HCT116 (cell line): Measurements from ENCODE around the gene SNAPC4. TPM values are rescaled to one million over a fixed set of nuclear protein-coding genes. Genes with fewer than 3 reads are reported as not detected.

ENCODE experiments used
- ATAC-seq: fragments of 200-7000 bp; cut with Tn5 transposase; 2 replicates; pipeline ENCODE4 v1.9.1; 2020; ENCODE audit warnings: mild to moderate bottlenecking, moderate library complexity
- BruUV-seq: library from RNA; stranded (reverse); fragments of 400-500 nt; replicated peaks from 2 replicates; lab custom pipeline; 2021; lab: Mats Ljungman, UMichigan
- CTCF ChIA-PET: fragments of 300-600 bp; sonication (Branson Sonifier 250); formaldehyde crosslinking; loops from one replicate; lab custom pipeline; 2021; ENCODE audit warnings: antibody characterized with exemption; lab: Charles Lee
- POLR2A ChIA-PET: fragments of 300-600, 350-600 bp; sonication (Branson Sonifier 250); formaldehyde crosslinking; loops from one replicate; lab custom pipeline; 2021; ENCODE audit warnings: antibody characterized with exemption; lab: Charles Lee
- RAD21 ChIA-PET, 2 experiments: fragments of 300-600 bp; sonication (Branson Sonifier 250); formaldehyde crosslinking; loops; one replicate each; lab custom pipeline; 2023; ENCODE audit warnings: low total read pairs in 2 of 2; ENCODE audit not compliant: uncharacterized antibody in 2 of 2, unreplicated experiment in 2 of 2, low non-redundant PET in 1 of 2; lab: Charles Lee
- DNase-seq: peaks from one replicate; pipeline ENCODE4 v3.0.0-alpha.2; 2010; ENCODE audit warnings: low read depth, low spot score
- H2AFZ ChIP-seq: fragments of 200-600 bp; shearing (Covaris generic), sonication (generic); 2 replicates; pipeline ENCODE4 v1.6.1; 2017; ENCODE audit warnings: low read depth, mixed run types, mixed read lengths, antibody characterized with exemption, low read length; ENCODE audit not compliant: poor library complexity, severe bottlenecking
- H3K27ac ChIP-seq: 2 replicates; pipeline ENCODE4 v1.5.1; 2012; ENCODE audit warnings: low read depth, low read length
- H3K27me3 ChIP-seq: fragments of 200-600 bp; sonication (generic); 2 replicates; pipeline ENCODE4 v1.6.1; 2016; ENCODE audit warnings: mixed run types, low read length, mixed read lengths; ENCODE audit not compliant: insufficient read depth
- H3K36me3 ChIP-seq, 2 experiments: fragments of 200-500 bp in 1 of 2; fragments of 200-600 bp in 1 of 2; sonication (Bioruptor generic) in 1 of 2; sonication (generic) in 1 of 2; 2 replicates each; pipeline versions ENCODE4 v1.5.1 to v1.6.1; 2014 to 2016; ENCODE audit warnings: low read length in 2 of 2, inconsistent platforms in 1 of 2, mixed read lengths in 1 of 2, mixed run types in 1 of 2; ENCODE audit not compliant: insufficient read depth in 2 of 2, control insufficient read depth in 1 of 2
- H3K4me1 ChIP-seq, 2 experiments: fragments of 200-600 bp in 1 of 2; sonication (generic) in 1 of 2; 2 replicates each; pipeline versions ENCODE4 v1.5.1 to v1.6.1; 2012 to 2017; ENCODE audit warnings: low read length in 2 of 2, inconsistent platforms in 1 of 2, mild to moderate bottlenecking in 1 of 2, mixed read lengths in 1 of 2, mixed run types in 1 of 2, moderate library complexity in 1 of 2; ENCODE audit not compliant: insufficient read depth in 2 of 2, control insufficient read depth in 1 of 2
- H3K4me2 ChIP-seq: fragments of 200-600 bp; sonication (generic); 2 replicates; pipeline ENCODE4 v1.6.1; 2017; ENCODE audit warnings: mixed run types, low read length, mixed read lengths
- H3K4me3 ChIP-seq, 2 experiments: fragments of 200-600 bp in 1 of 2; sonication (generic) in 1 of 2; replicated peaks in 1 of 2; 2 replicates each; pipeline ENCODE4 v1.5.1; 2011 to 2016; ENCODE audit warnings: low read length in 2 of 2, control low read depth in 1 of 2, low read depth in 1 of 2, mild to moderate bottlenecking in 1 of 2, mixed read lengths in 1 of 2, mixed run types in 1 of 2
- H3K79me2 ChIP-seq: fragments of 200-600 bp; sonication (generic); 2 replicates; pipeline ENCODE4 v1.6.1; 2017; ENCODE audit warnings: mild to moderate bottlenecking, mixed run types, low read length, moderate library complexity, mixed read lengths; ENCODE audit not compliant: insufficient read depth
- H3K9ac ChIP-seq: fragments of 200-600 bp; sonication (generic); 2 replicates; pipeline ENCODE4 v1.6.1; 2016; ENCODE audit warnings: low read length, mixed read lengths
- H3K9me2 ChIP-seq: fragments of 200-600 bp; sonication (generic), shearing (Covaris generic); 2 replicates; pipeline ENCODE4 v1.6.1; 2017; ENCODE audit warnings: mixed run types, mild to moderate bottlenecking, moderate library complexity; ENCODE audit not compliant: insufficient read depth
- H3K9me3 ChIP-seq, 2 experiments: fragments of 200-500 bp in 1 of 2; fragments of 200-600 bp in 1 of 2; sonication (Bioruptor generic) in 1 of 2; sonication (generic) in 1 of 2; 2 replicates each; pipeline ENCODE4 v1.6.1; 2014 to 2017; ENCODE audit warnings: low read length in 2 of 2, mixed read lengths in 2 of 2, inconsistent platforms in 1 of 2, low read depth in 1 of 2, mild to moderate bottlenecking in 1 of 2, mixed run types in 1 of 2, moderate library complexity in 1 of 2; ENCODE audit not compliant: control insufficient read depth in 1 of 2, insufficient read depth in 1 of 2
- H4K20me1 ChIP-seq: fragments of 200-600 bp; sonication (generic), shearing (Covaris generic); 2 replicates; pipeline ENCODE4 v1.6.1; 2017; ENCODE audit warnings: mixed run types, mild to moderate bottlenecking, moderate library complexity; ENCODE audit not compliant: insufficient read depth
- CBX3 ChIP-seq: IDR thresholded peaks from 2 replicates; pipeline ENCODE4 v1.6.1; 2012; ENCODE audit warnings: low read depth
- EGR1 ChIP-seq: IDR thresholded peaks from 2 replicates; pipeline ENCODE4 v1.6.1; 2012; ENCODE audit warnings: low read depth
- ELF1 ChIP-seq: IDR thresholded peaks from 2 replicates; pipeline ENCODE4 v1.6.1; 2012; ENCODE audit warnings: low read depth, borderline replicate concordance
- EZH2 ChIP-seq: fragments of 200-600 bp; sonication (generic); IDR thresholded peaks from 2 replicates; pipeline ENCODE4 v1.6.1; 2017; ENCODE audit warnings: antibody characterized with exemption, mixed run types
- EZH2phosphoT487 ChIP-seq: fragments of 200-600 bp; IDR thresholded peaks from 2 replicates; pipeline ENCODE4 v1.6.1; 2018; ENCODE audit warnings: antibody characterized with exemption, borderline replicate concordance
- POLR2A ChIP-seq: IDR thresholded peaks from 2 replicates; pipeline ENCODE4 v1.7.0; 2011; ENCODE audit warnings: borderline replicate concordance; ENCODE audit not compliant: insufficient read depth, insufficient read length; ENCODE audit errors: extremely low read depth
- POLR2AphosphoS5 ChIP-seq: IDR thresholded peaks from 2 replicates; pipeline ENCODE4 v1.6.1; 2011; ENCODE audit warnings: mild to moderate bottlenecking, low read depth, low read length, moderate library complexity
- SIN3A ChIP-seq: IDR thresholded peaks from 2 replicates; pipeline ENCODE4 v1.6.1; 2012; ENCODE audit warnings: low read depth
- SP1 ChIP-seq: IDR thresholded peaks from 2 replicates; pipeline ENCODE4 v1.6.1; 2012; ENCODE audit warnings: low read depth
- YY1 ChIP-seq: IDR thresholded peaks from 2 replicates; pipeline ENCODE4 v1.6.1; 2011; ENCODE audit warnings: low read length, low read depth, moderate library complexity, mild to moderate bottlenecking; ENCODE audit not compliant: insufficient replicate concordance; ENCODE audit errors: extremely low read depth
- ZFX ChIP-seq: fragments of 450-650 bp; IDR thresholded peaks from 2 replicates; pipeline ENCODE4 v1.6.1; 2017
- ZNF274 ChIP-seq: fragments of 200-500 bp; sonication (Bioruptor generic); IDR thresholded peaks from 2 replicates; pipeline ENCODE4 v1.6.1; 2014; ENCODE audit warnings: mild to moderate bottlenecking, low read depth, low read length, inconsistent platforms
- intact Hi-C: fragments of 100-400 bp; cut with micrococcal nuclease; formaldehyde crosslinking; loops from 2 replicates; pipeline ENCODE4 v1.10.0; 2022
- total RNA-seq: library from RNA; stranded (reverse); gene quantifications from one replicate; pipeline ENCODE4 v1.2.1, GENCODE V29; 2021; ENCODE audit not compliant: unreplicated experiment
- TF ChIP-seq, protein P1 (sequence below): IDR thresholded peaks from 2 replicates; pipeline ENCODE4 v1.6.1; 2011; ENCODE audit warnings: mild to moderate bottlenecking, low read length, moderate library complexity; ENCODE audit not compliant: insufficient replicate concordance; ENCODE audit errors: extremely low read depth
- TF ChIP-seq, protein P2 (sequence below): IDR thresholded peaks from 2 replicates; pipeline ENCODE4 v1.6.1; 2012
- TF ChIP-seq, protein P3 (sequence below): IDR thresholded peaks from 2 replicates; pipeline ENCODE4 v1.6.1; 2012

Gene SNAPC4
- total RNA-seq, 1 experiment from 2014 or later = 20.4 TPM

DNA sequence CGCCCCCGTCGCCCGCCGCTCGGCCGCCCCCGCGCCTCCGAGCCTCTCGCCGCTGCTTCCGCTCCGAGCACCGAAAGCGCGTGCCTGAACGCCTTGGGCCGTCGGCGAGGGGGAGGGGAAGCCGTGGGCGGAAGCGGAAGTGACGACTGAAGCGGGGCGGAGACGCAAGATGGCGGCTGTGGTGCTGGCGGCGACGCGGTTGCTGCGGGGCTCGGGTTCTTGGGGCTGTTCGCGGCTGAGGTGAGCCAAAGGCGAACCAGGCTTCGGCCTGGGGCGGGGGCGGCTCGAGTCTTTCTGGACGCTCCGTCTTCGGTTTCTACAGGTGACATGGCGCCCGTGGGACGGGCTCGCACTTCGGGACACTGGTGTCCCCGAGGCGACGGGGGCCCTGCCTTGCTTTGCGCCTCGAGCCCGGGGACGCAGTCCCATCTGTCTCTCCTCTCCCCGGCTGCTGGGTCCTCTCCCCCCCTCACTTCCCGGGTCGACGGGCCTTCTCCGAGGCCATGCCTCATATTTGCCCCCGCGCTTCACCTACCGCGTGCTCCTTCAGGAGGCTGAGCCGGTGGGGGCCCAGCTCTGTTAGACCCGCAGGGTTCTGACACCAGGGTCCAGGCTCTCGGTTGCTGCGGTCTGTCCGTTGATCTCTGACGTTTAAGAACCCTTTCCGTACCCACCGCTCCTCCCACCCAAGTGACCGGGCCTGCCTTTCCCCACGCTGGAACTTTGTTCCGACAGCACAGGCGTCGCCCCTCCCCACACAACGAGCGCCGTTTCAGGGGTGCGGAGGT lies 10.7 kb upstream of the SNAPC4 start, which contains the start of the genes ENTR1 and PMPCA:
Gene ENTR1, minus strand, starts transcription at position 115 of the 788 bp plus-strand sequence. CDS start 217 bp downstream, outside the sequence.
Gene PMPCA, plus strand, starts transcription at position 159 of the 788 bp plus-strand sequence. Its CDS starts 11 bp downstream, at position 170.
- TF ChIP-seq POLR2AphosphoS5 = peak; percentile 97
- peak; percentile 97 for TF ChIP-seq SIN3A
- TF ChIP-seq EZH2phosphoT487 = no peak
- TF ChIP-seq YY1 = peak; percentile 97
- TF ChIP-seq EGR1 = peak; percentile 94
- TF ChIP-seq, protein P1, sequence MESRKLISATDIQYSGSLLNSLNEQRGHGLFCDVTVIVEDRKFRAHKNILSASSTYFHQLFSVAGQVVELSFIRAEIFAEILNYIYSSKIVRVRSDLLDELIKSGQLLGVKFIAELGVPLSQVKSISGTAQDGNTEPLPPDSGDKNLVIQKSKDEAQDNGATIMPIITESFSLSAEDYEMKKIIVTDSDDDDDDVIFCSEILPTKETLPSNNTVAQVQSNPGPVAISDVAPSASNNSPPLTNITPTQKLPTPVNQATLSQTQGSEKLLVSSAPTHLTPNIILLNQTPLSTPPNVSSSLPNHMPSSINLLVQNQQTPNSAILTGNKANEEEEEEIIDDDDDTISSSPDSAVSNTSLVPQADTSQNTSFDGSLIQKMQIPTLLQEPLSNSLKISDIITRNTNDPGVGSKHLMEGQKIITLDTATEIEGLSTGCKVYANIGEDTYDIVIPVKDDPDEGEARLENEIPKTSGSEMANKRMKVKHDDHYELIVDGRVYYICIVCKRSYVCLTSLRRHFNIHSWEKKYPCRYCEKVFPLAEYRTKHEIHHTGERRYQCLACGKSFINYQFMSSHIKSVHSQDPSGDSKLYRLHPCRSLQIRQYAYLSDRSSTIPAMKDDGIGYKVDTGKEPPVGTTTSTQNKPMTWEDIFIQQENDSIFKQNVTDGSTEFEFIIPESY = no peak
- TF ChIP-seq ZNF274 = no peak
- no peak for TF ChIP-seq CBX3
- TF ChIP-seq POLR2A = peak; percentile 69
- TF ChIP-seq SP1 = peak; percentile 54; the same call in 1 of the 2 replicates
- TF ChIP-seq ELF1 = no peak; the same call in 1 of the 2 replicates
- TF ChIP-seq EZH2 = no peak
- TF ChIP-seq, protein P2, sequence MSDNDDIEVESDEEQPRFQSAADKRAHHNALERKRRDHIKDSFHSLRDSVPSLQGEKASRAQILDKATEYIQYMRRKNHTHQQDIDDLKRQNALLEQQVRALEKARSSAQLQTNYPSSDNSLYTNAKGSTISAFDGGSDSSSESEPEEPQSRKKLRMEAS = peak; percentile 94
- peak; percentile 54; the same call in 1 of the 2 replicates for TF ChIP-seq ZFX
- TF ChIP-seq, protein P3, sequence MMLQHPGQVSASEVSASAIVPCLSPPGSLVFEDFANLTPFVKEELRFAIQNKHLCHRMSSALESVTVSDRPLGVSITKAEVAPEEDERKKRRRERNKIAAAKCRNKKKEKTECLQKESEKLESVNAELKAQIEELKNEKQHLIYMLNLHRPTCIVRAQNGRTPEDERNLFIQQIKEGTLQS = no peak
- H4K20me1 ChIP-seq = no peaks in the 10 kb centered on the region
- no peaks in the 10 kb centered on the region for H3K9me3 ChIP-seq
- H2AFZ ChIP-seq = no peak within 1 kb of the TSS
- DNase-seq (peak; percentile 67), ATAC-seq (peak; percentile 76)
- BruUV-seq = no TSS peak
- ChIA-PET POLR2A (no interaction called here), RAD21 (no interaction called here), CTCF (interaction anchor here (0.8 to 1.5 kb wide), 2 partner anchors 10 to 48 kb away, joined by 3 to 6 read pairs; no protein-coding TSS in a partner anchor)
- peak within 1 kb of the TSS; percentile 78 to 99 for H3K4me3 ChIP-seq
- intact Hi-C loops = no loop called here
- peaks cover 36 to 55% of the 10 kb centered on the region in 2 experiments for H3K36me3 ChIP-seq
- H3K9me2 ChIP-seq = no peaks in the 10 kb centered on the region
- H3K9ac ChIP-seq = peak within 1 kb of the TSS; percentile 97
- H3K27me3 ChIP-seq = no peaks in the 10 kb centered on the region
- H3K27ac ChIP-seq = peak within 1 kb of the TSS; percentile 93
- peaks cover 12 to 25% of the 10 kb centered on the region in 2 experiments for H3K4me1 ChIP-seq
- peak within 1 kb of the TSS; percentile 91 for H3K4me2 ChIP-seq
- H3K79me2 ChIP-seq = peaks cover 84% of the 10 kb centered on the region
